HG02870 (cell line): ENCODE measurements around the gene SAMD5.
"Not testable (repeated sequence)": the region's sequence is repeated elsewhere in the genome, so short reads cannot be mapped to it uniquely, and the experiment has no call there.

ENCODE experiments used
- ATAC-seq: cut with Tn5 transposase; IDR thresholded peaks from one replicate; pipeline ENCODE4 v1.9.1; 2021; ENCODE audit warnings: mild to moderate bottlenecking, moderate library complexity; ENCODE audit not compliant: unreplicated experiment

Gene SAMD5

GRCh38 chr6:147527197-147527596, 18.7 kb downstream of the SAMD5 start:
- no peak for ATAC-seq

GRCh38 chr6:147528511-147529145, 20.1 kb downstream of the SAMD5 start:
- no peak for ATAC-seq

- no peak for ATAC-seq
Measured at GRCh38 chr6:147530132-147531060, 21.9 kb downstream of the SAMD5 start.

GRCh38 chr6:147531321-147531720, 22.8 kb downstream of the SAMD5 start:
- ATAC-seq: no peak

- ATAC-seq: no peak
Measured at GRCh38 chr6:147534116-147534860, 25.8 kb downstream of the SAMD5 start.

GRCh38 chr6:147538821-147539220, 30.3 kb downstream of the SAMD5 start:
- ATAC-seq: no peak

GRCh38 chr6:147540075-147540474, 31.6 kb downstream of the SAMD5 start:
- no peak for ATAC-seq

- not testable (repeated sequence) for ATAC-seq
Measured at GRCh38 chr6:147542436-147542835, 33.9 kb downstream of the SAMD5 start.

- no peak for ATAC-seq
Measured at GRCh38 chr6:147544420-147544819, 35.9 kb downstream of the SAMD5 start.

- ATAC-seq: no peak
Measured at GRCh38 chr6:147546501-147547368, 38.2 kb downstream of the SAMD5 start.

GRCh38 chr6:147547369-147547902, 38.9 kb downstream of the SAMD5 start:
- ATAC-seq: no peak

GRCh38 chr6:147548921-147549475, 40.5 kb downstream of the SAMD5 start:
- no peak for ATAC-seq

- no peak for ATAC-seq
Measured at GRCh38 chr6:147549531-147549930, 41.0 kb downstream of the SAMD5 start.

- no peak for ATAC-seq
Measured at GRCh38 chr6:147551976-147552375, 43.5 kb downstream of the SAMD5 start.

GRCh38 chr6:147553099-147553498, 44.6 kb downstream of the SAMD5 start:
- no peak for ATAC-seq

GRCh38 chr6:147554281-147554680, 45.8 kb downstream of the SAMD5 start:
- ATAC-seq: no peak

- no peak for ATAC-seq
Measured at GRCh38 chr6:147559006-147559405, 50.5 kb downstream of the SAMD5 start.

- ATAC-seq: no peak
Measured at GRCh38 chr6:147560670-147561069, 52.2 kb downstream of the SAMD5 start.

- no peak for ATAC-seq
Measured at GRCh38 chr6:147561726-147562125, 53.2 kb downstream of the SAMD5 start.

- no peak for ATAC-seq
Measured at GRCh38 chr6:147563472-147563871, 55.0 kb downstream of the SAMD5 start.
